Stomach (tissue), 4 donors: ENCODE data around the gene DKKL1.

Experiments used
- POLR2A ChIP-seq, 4 donors: fragments of 450-650 bp; IDR thresholded peaks; one replicate each; pipeline ENCODE4 v1.6.1; 2016; ENCODE audit warnings: antibody characterized with exemption in 4 of 4, control low read depth in 2 of 4, mild to moderate bottlenecking in 1 of 4, moderate library complexity in 1 of 4
- TF ChIP-seq, protein P1 (sequence below), 7 experiments: fragments of 450-650 bp in 4 of 7; fragments of 200-600 bp in 3 of 7; sonication (generic) in 3 of 7; IDR thresholded peaks; one replicate each; pipeline ENCODE4 v1.5.1; 2016 to 2019; ENCODE audit warnings: antibody characterized with exemption in 7 of 7, control low read depth in 2 of 7, mild to moderate bottlenecking in 1 of 7

- TF ChIP-seq POLR2A (IDR thresholded peaks at IDR 0.05): no peak
- TF ChIP-seq, protein P1, sequence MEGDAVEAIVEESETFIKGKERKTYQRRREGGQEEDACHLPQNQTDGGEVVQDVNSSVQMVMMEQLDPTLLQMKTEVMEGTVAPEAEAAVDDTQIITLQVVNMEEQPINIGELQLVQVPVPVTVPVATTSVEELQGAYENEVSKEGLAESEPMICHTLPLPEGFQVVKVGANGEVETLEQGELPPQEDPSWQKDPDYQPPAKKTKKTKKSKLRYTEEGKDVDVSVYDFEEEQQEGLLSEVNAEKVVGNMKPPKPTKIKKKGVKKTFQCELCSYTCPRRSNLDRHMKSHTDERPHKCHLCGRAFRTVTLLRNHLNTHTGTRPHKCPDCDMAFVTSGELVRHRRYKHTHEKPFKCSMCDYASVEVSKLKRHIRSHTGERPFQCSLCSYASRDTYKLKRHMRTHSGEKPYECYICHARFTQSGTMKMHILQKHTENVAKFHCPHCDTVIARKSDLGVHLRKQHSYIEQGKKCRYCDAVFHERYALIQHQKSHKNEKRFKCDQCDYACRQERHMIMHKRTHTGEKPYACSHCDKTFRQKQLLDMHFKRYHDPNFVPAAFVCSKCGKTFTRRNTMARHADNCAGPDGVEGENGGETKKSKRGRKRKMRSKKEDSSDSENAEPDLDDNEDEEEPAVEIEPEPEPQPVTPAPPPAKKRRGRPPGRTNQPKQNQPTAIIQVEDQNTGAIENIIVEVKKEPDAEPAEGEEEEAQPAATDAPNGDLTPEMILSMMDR (IDR thresholded peaks at IDR 0.05): no peak
Observed at GRCh38 chr19:49383599-49383998, 19.9 kb downstream of the DKKL1 start.
